NCI-H526 (cell line): ENCODE results near the gene RCOR2.

Experiments used
- DNase-seq, 2 experiments: peaks; one replicate each; lab custom pipeline; 2025; lab: John Stamatoyannopoulos, UW

Gene RCOR2

GRCh38 chr11:63923319-63923718 is 6.4 kb upstream of the RCOR2 start:
- no peak for DNase-seq

- DNase-seq, result peak in 1 of 2 experiments; percentile 29
These were observed 5.8 kb upstream of the RCOR2 start for GRCh38 chr11:63922673-63923192.

GRCh38 chr11:63920939-63921417 is 4.0 kb upstream of the RCOR2 start:
- DNase-seq, result no peak

- DNase-seq, result no peak
These were observed 3.4 kb upstream of the RCOR2 start for GRCh38 chr11:63920126-63920938.

- DNase-seq, result peak; percentile 67 to 91
These were observed 2.5 kb upstream of the RCOR2 start for GRCh38 chr11:63919267-63920125.

- DNase-seq, result peak in 1 of 2 experiments; percentile 68
These were observed 1.7 kb upstream of the RCOR2 start for GRCh38 chr11:63918507-63919191.

GRCh38 chr11:63917692-63918506 is 935 bp upstream of the RCOR2 start:
- peak; percentile 56 to 94 for DNase-seq

- peak in 1 of 2 experiments; percentile 81 for DNase-seq
These were observed 765 bp downstream of the RCOR2 start for GRCh38 chr11:63915961-63916836.

GRCh38 chr11:63914896-63915691 is 1.9 kb downstream of the RCOR2 start:
- peak in 1 of 2 experiments; percentile 56 for DNase-seq

- DNase-seq, result no peak
These were observed 2.8 kb downstream of the RCOR2 start for GRCh38 chr11:63913866-63914830.

- no peak for DNase-seq
These were observed 4.3 kb downstream of the RCOR2 start for GRCh38 chr11:63912678-63913077.

- no peak for DNase-seq
These were observed 5.1 kb downstream of the RCOR2 start for GRCh38 chr11:63911876-63912275.

- DNase-seq, result no peak
These were observed 5.5 kb downstream of the RCOR2 start for GRCh38 chr11:63911440-63911839.

- DNase-seq, result no peak
These were observed 6.3 kb downstream of the RCOR2 start for GRCh38 chr11:63910675-63911074.

GRCh38 chr11:63909591-63910506 is 7.1 kb downstream of the RCOR2 start:
- DNase-seq, result peak in 1 of 2 experiments; percentile 32

- no peak for DNase-seq
These were observed 8.1 kb downstream of the RCOR2 start for GRCh38 chr11:63908631-63909401.
